ENCODE results near the gene DMBT1.

The DMBT1 gene

DNA sequence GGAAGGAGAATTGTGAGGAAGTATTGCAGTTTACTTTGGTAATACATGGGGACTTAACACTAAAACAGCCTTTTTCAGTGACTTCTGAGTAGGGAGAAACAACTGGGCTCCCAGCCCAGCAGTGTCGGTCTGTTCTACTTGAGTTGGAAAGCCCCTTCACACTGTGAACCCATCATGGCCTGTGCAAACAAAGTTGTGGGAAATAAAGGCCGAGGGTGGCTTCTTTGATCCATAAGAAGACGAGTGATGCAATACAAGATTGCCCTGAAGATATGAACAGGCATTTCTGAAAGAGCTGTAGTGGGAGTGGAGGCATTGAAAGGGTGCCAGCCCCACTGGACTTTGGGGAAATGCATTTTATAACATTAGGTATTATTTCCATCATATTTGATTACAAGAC is 110.8 kb downstream of the DMBT1 start:
- DNase-seq (ENCODE audit: low spot score) = no peak

- no peak for DNase-seq (ENCODE audit: low spot score)
These were observed 112.1 kb downstream of the DMBT1 start for GRCh38 chr10:122672655-122673054.

DNA sequence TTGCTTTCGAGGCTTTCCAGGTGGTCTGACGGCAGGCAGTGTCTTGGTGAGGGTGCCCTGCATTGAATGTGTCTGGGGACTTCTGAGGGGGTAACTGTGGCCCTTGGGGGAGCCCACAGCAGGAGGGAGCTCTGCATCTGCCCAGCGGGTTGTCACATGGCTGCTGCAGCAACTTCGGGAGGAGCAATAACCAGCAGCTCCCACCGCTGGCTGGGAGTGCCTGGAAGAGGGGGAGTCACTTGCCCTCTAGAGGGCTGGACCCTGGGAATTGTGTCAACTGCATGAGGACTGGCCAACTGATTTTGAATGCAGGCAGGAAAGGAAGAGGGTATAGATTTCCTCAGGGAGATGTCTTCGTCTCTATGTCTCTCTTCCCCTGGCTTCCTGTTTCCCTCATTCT is 112.7 kb downstream of the DMBT1 start:
- no peak for DNase-seq (ENCODE audit: low spot score)

DNA sequence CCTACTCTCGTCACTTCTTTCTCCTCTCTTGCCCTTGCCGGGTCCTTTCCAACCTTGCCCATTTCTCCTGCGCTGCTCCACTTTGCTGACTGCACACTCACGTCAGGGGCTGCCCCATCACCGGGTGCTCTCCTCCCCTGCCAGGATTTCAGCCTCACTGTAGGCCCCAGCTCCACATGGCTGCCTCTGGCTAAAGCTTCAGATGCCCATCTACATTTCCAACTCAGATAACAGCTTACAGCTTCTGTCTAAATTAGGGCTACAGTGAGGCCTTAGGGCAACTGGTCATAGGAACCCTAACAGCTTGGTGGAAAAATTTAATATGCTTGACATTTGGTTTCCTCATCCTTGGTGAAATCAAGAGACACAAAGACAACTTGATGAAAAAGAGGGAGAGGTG is 113.2 kb downstream of the DMBT1 start:
- DNase-seq (ENCODE audit: low spot score) = no peak

GRCh38 chr10:122674781-122675180 is 114.2 kb downstream of the DMBT1 start:
- no peak for DNase-seq (ENCODE audit: low spot score)

- DNase-seq (ENCODE audit: low spot score) = no peak
These were observed 114.7 kb downstream of the DMBT1 start for GRCh38 chr10:122675278-122675677.

- DNase-seq (ENCODE audit: low spot score) = no peak
These were observed 117.7 kb downstream of the DMBT1 start for GRCh38 chr10:122678266-122678665.

GRCh38 chr10:122682522-122682921 is 122.0 kb downstream of the DMBT1 start:
- DNase-seq (ENCODE audit: low spot score) = no peak

- peak; percentile 26 for DNase-seq (ENCODE audit: low spot score)
These were observed 127.9 kb downstream of the DMBT1 start for GRCh38 chr10:122688293-122688989.

DNA sequence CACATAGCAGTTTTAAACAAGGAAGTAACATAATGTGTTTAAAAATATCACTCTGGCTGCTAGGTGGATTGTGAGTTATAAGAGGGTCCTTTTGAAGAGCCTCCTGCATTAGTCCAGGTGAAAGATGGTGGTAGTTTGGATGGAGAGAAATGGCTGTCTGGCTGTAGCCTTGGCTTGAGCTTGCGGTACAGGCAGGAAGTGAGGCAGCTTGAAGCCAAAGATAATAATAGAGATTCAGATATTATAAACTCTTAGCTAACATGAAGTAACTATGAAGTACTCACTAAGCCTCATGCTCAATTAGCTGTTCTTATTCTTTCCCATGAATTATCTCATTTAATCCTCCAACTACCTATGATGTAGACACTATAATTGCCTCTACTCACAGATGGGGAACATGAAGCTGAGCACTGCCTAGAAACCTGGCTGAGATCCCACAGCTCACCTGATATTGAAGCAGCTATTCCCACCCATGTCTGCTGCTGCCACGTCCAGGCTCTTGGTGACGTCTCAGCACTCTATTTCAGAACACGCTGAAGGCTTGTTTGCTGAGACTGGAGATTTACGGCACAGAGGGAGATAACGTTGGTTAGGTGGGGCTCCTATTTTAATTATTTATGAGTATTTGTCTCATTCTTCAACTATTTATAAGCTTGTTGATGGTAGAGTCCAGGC is 128.7 kb downstream of the DMBT1 start:
- no peak for DNase-seq (ENCODE audit: low spot score)

- DNase-seq (ENCODE audit: low spot score) = no peak
These were observed 132.2 kb downstream of the DMBT1 start for GRCh38 chr10:122692744-122693143.
